ENCODE measurements around the gene SRRM4.

Gene SRRM4

GRCh38 chr12:119171691-119172425, 190.5 kb downstream of the SRRM4 start:
- Mint-ChIP-seq H3K27ac (no peak overlapping the region), H3K4me1 (ENCODE audit: low read depth) (no peaks in the 10 kb centered on the region), H3K36me3 (ENCODE audit: low read depth) (no peaks in the 10 kb centered on the region), H3K27me3 (peaks cover 4% of the 10 kb centered on the region), H3K4me3 (no peak overlapping the region), H3K9me3 (no peaks in the 10 kb centered on the region)

DNA sequence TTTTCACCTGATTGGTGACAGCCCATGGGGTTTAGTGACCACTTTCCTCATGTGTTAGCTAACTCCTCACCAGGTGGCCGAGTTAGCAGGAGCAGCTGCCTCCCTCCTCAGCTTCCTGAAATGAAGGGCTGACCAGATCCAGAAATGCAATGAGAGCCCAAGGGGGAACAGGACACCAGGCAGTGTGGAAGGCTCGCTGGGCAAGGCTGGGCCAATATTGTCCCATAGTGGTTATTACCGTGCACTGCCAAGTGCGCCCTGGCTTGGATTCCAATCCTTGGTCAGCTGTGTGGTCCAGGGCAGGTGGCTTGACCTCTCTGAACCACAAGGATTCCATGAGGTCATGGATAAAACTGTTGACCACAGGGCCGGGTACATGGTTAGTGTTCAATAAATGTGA, 193.7 kb downstream of the SRRM4 start:
- no peak overlapping the region for H3K4me3 Mint-ChIP-seq
- H3K4me1 Mint-ChIP-seq (ENCODE audit: low read depth): no peaks in the 10 kb centered on the region
- no peaks in the 10 kb centered on the region for H3K36me3 Mint-ChIP-seq (ENCODE audit: low read depth)
- H3K27ac Mint-ChIP-seq: no peak overlapping the region
- no peaks in the 10 kb centered on the region for H3K9me3 Mint-ChIP-seq
- H3K27me3 Mint-ChIP-seq: peaks cover 9% of the 10 kb centered on the region

GRCh38 chr12:119176267-119177055, 195.1 kb downstream of the SRRM4 start:
- Mint-ChIP-seq H3K27me3 (peaks cover 9% of the 10 kb centered on the region), H3K36me3 (ENCODE audit: low read depth) (no peaks in the 10 kb centered on the region), H3K4me1 (ENCODE audit: low read depth) (no peaks in the 10 kb centered on the region), H3K4me3 (no peak overlapping the region), H3K27ac (no peak overlapping the region), H3K9me3 (no peaks in the 10 kb centered on the region)

DNA sequence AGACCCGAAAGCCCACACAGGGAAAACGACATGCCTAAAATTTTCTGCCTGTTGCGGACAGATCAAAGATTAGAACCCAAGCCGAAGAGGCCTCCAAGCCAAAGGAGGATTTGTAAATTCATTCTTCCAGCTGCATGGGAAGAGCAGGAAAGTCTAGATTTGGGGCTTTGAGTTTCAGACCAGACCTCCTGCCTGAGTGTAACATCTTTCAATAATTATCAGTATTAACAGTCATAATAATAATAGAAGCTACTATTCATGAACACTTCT, 195.7 kb downstream of the SRRM4 start:
- H3K27me3 Mint-ChIP-seq: peaks cover 9% of the 10 kb centered on the region
- H3K27ac Mint-ChIP-seq: no peak overlapping the region
- no peak overlapping the region for H3K4me3 Mint-ChIP-seq
- H3K36me3 Mint-ChIP-seq (ENCODE audit: low read depth): no peaks in the 10 kb centered on the region
- no peaks in the 10 kb centered on the region for H3K9me3 Mint-ChIP-seq
- H3K4me1 Mint-ChIP-seq (ENCODE audit: low read depth): no peaks in the 10 kb centered on the region

GRCh38 chr12:119177724-119178380, 196.5 kb downstream of the SRRM4 start:
- Mint-ChIP-seq H3K4me1 (ENCODE audit: low read depth) (no peaks in the 10 kb centered on the region), H3K36me3 (ENCODE audit: low read depth) (no peaks in the 10 kb centered on the region), H3K27ac (no peak overlapping the region), H3K4me3 (no peak overlapping the region), H3K27me3 (peaks cover 9% of the 10 kb centered on the region), H3K9me3 (no peaks in the 10 kb centered on the region)

- H3K4me1 Mint-ChIP-seq (ENCODE audit: low read depth): no peaks in the 10 kb centered on the region
- peaks cover 9% of the 10 kb centered on the region for H3K27me3 Mint-ChIP-seq
- H3K27ac Mint-ChIP-seq: no peak within 1 kb of the TSS
- no peaks in the 10 kb centered on the region for H3K36me3 Mint-ChIP-seq (ENCODE audit: low read depth)
- H3K4me3 Mint-ChIP-seq: no peak within 1 kb of the TSS
- no peaks in the 10 kb centered on the region for H3K9me3 Mint-ChIP-seq
Measured at GRCh38 chr12:119178544-119179334, 197.4 kb downstream of the SRRM4 start, which contains the start of gene HSPB8. TSS of gene HSPB8 (plus strand) at chr12:119178931. CDS start at chr12:119179313, 382 bp downstream.

DNA sequence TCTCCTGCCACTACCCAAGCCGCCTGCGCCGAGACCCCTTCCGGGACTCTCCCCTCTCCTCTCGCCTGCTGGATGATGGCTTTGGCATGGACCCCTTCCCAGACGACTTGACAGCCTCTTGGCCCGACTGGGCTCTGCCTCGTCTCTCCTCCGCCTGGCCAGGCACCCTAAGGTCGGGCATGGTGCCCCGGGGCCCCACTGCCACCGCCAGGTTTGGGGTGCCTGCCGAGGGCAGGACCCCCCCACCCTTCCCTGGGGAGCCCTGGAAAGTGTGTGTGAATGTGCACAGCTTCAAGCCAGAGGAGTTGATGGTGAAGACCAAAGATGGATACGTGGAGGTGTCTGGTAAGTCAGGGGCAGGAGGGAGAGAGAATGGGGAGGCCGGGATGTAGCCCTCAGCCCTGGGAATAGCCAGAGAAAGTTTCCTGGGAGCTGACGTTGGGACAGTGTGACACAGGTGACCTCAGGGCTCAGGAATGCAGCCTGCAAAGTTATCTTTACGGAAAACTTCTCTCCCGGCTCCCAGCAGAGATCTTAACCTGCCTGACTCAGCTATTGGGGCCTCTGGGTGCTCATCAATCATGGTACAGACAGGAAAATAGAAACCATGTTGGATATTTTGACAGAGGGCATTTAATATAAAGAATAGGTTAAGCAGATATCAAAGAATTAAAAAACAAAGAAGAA, 198.1 kb downstream of the SRRM4 start:
- no peaks in the 10 kb centered on the region for H3K9me3 Mint-ChIP-seq
- no peaks in the 10 kb centered on the region for H3K4me1 Mint-ChIP-seq (ENCODE audit: low read depth)
- no peak overlapping the region for H3K27ac Mint-ChIP-seq
- no peaks in the 10 kb centered on the region for H3K36me3 Mint-ChIP-seq (ENCODE audit: low read depth)
- no peak overlapping the region for H3K4me3 Mint-ChIP-seq
- peaks cover 9% of the 10 kb centered on the region for H3K27me3 Mint-ChIP-seq

- Mint-ChIP-seq H3K4me1 (ENCODE audit: low read depth) (no peaks in the 10 kb centered on the region), H3K4me3 (no peak overlapping the region), H3K9me3 (no peaks in the 10 kb centered on the region), H3K36me3 (ENCODE audit: low read depth) (no peaks in the 10 kb centered on the region), H3K27me3 (peaks cover 9% of the 10 kb centered on the region), H3K27ac (no peak overlapping the region)
Measured at GRCh38 chr12:119180380-119181040, 199.2 kb downstream of the SRRM4 start.

GRCh38 chr12:119181202-119181601, 199.9 kb downstream of the SRRM4 start:
- H3K36me3 Mint-ChIP-seq (ENCODE audit: low read depth): no peaks in the 10 kb centered on the region
- peaks cover 6% of the 10 kb centered on the region for H3K27me3 Mint-ChIP-seq
- no peaks in the 10 kb centered on the region for H3K9me3 Mint-ChIP-seq
- no peak overlapping the region for H3K4me3 Mint-ChIP-seq
- no peak overlapping the region for H3K27ac Mint-ChIP-seq
- no peaks in the 10 kb centered on the region for H3K4me1 Mint-ChIP-seq (ENCODE audit: low read depth)

GRCh38 chr12:119181944-119182343, 200.6 kb downstream of the SRRM4 start:
- H3K27me3 Mint-ChIP-seq: peaks cover 5% of the 10 kb centered on the region
- H3K4me3 Mint-ChIP-seq: no peak overlapping the region
- H3K27ac Mint-ChIP-seq: no peak overlapping the region
- H3K36me3 Mint-ChIP-seq (ENCODE audit: low read depth): no peaks in the 10 kb centered on the region
- H3K4me1 Mint-ChIP-seq (ENCODE audit: low read depth): no peaks in the 10 kb centered on the region
- no peaks in the 10 kb centered on the region for H3K9me3 Mint-ChIP-seq

GRCh38 chr12:119182701-119183493, 201.6 kb downstream of the SRRM4 start:
- Mint-ChIP-seq H3K4me1 (ENCODE audit: low read depth) (no peaks in the 10 kb centered on the region), H3K4me3 (no peak overlapping the region)

GRCh38 chr12:119183942-119184695, 202.8 kb downstream of the SRRM4 start:
- no peaks in the 10 kb centered on the region for H3K9me3 Mint-ChIP-seq
- H3K27ac Mint-ChIP-seq: no peak overlapping the region
- H3K4me1 Mint-ChIP-seq (ENCODE audit: low read depth): no peaks in the 10 kb centered on the region
- H3K4me3 Mint-ChIP-seq: no peak overlapping the region
- no peaks in the 10 kb centered on the region for H3K36me3 Mint-ChIP-seq (ENCODE audit: low read depth)
- H3K27me3 Mint-ChIP-seq: no peaks in the 10 kb centered on the region

More at GRCh38 chr12:119182701-119183493, 201.6 kb downstream of the SRRM4 start:
- Mint-ChIP-seq H3K36me3 (ENCODE audit: low read depth) (no peaks in the 10 kb centered on the region), H3K27me3 (peaks cover 4% of the 10 kb centered on the region), H3K9me3 (no peaks in the 10 kb centered on the region), H3K27ac (no peak overlapping the region)

GRCh38 chr12:119195256-119195655, 213.9 kb downstream of the SRRM4 start:
- H3K9me3 Mint-ChIP-seq: peaks cover 6% of the 10 kb centered on the region
- H3K4me1 Mint-ChIP-seq (ENCODE audit: low read depth): no peaks in the 10 kb centered on the region
- H3K4me3 Mint-ChIP-seq: no peak overlapping the region
- H3K27ac Mint-ChIP-seq: no peak overlapping the region
- H3K36me3 Mint-ChIP-seq (ENCODE audit: low read depth): no peaks in the 10 kb centered on the region
- no peaks in the 10 kb centered on the region for H3K27me3 Mint-ChIP-seq

Measured in stimulated activated naive CD8-positive, alpha-beta T cell treated with anti-CD3 and anti-CD28 coated beads, Interleukin-15, Interleukin-2, amounts not matched to agents 100 ng/mL and 50 ng/mL, for 24 hours (primary cell).